Adrenal gland (tissue), 5 donors: ENCODE data around the gene APOO.

Experiments used
- CTCF ChIP-seq, 6 experiments: fragments of 450-650 bp in 4 of 6; fragments of 200-600 bp in 2 of 6; sonication (generic) in 1 of 6; IDR thresholded peaks; 1 replicate in 5 of 6; 2 replicates in 1 of 6; pipeline versions ENCODE4 v1.5.1 to v1.8.0; 2016 to 2021; ENCODE audit warnings: antibody characterized with exemption in 6 of 6, mild to moderate bottlenecking in 2 of 6, moderate library complexity in 1 of 6
- POLR2A ChIP-seq, 2 donors: fragments of 450-650 bp; IDR thresholded peaks; one replicate each; pipeline ENCODE4 v1.6.1; 2017; ENCODE audit warnings: antibody characterized with exemption in 2 of 2, mild to moderate bottlenecking in 2 of 2, moderate library complexity in 1 of 2
- donor health status: DM: no; HTN: no; CAD: no.

DNA sequence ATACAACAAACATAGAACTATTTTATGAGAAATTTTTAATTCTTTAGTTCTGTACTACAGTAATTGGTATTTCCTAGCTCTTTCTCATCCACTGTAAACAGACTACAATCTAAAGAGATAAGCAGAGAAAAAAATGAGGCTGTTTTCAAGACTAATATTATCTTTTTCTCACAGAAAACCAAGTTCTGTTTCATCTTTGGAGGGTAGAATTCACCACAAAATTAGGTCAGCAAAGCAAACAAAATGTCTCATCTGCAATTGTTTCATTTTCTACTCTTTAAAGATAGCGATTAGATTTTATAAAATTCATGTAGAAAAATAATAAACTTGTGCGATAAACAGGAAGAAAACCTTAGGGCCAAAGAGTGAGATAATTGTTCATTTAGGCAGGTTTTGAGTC lies 10.8 kb downstream of the APOO start:
- TF ChIP-seq POLR2A (IDR thresholded peaks at IDR 0.05) (no peak), CTCF (IDR thresholded peaks at IDR 0.05) (no peak)
